Amygdala (tissue), 56 donors: ENCODE data around the gene FHDC1.
A peak's percentile ranks its signal among the peaks of the same experiment; 100 is the strongest.

Source experiments
- DNase-seq, 56 donors: peaks; one replicate each; lab custom pipeline; 2025; lab: John Stamatoyannopoulos, UW

FHDC1 gene

GRCh38 chr4:152936446-152937335 is 568 bp downstream of the FHDC1 start:
- DNase-seq: peak in 6 of 56 donors; percentile 2 to 33 (median 16)

GRCh38 chr4:152937336-152938236 is 1.5 kb downstream of the FHDC1 start:
- peak in 11 of 56 donors; percentile 4 to 37 (median 20) for DNase-seq

- DNase-seq: peak in 3 of 56 donors; percentile 6 to 16 (median 8)
Measured at GRCh38 chr4:152938237-152938947, 2.3 kb downstream of the FHDC1 start.

GRCh38 chr4:152939621-152940020 is 3.5 kb downstream of the FHDC1 start:
- DNase-seq: no peak

GRCh38 chr4:152940461-152940860 is 4.3 kb downstream of the FHDC1 start:
- DNase-seq: no peak

GRCh38 chr4:152941411-152941810 is 5.3 kb downstream of the FHDC1 start:
- DNase-seq: no peak

- no peak for DNase-seq
Measured at GRCh38 chr4:152942346-152942745, 6.2 kb downstream of the FHDC1 start.

- no peak for DNase-seq
Measured at GRCh38 chr4:152943672-152944071, 7.5 kb downstream of the FHDC1 start.

GRCh38 chr4:152944666-152945320 is 8.7 kb downstream of the FHDC1 start:
- DNase-seq: no peak

- no peak for DNase-seq
Measured at GRCh38 chr4:152945639-152946038, 9.5 kb downstream of the FHDC1 start.

- DNase-seq: no peak
Measured at GRCh38 chr4:152946446-152946845, 10.3 kb downstream of the FHDC1 start.

GRCh38 chr4:152947311-152947710 is 11.2 kb downstream of the FHDC1 start:
- no peak for DNase-seq

- DNase-seq: no peak
Measured at GRCh38 chr4:152949930-152950329, 13.8 kb downstream of the FHDC1 start.

GRCh38 chr4:152950402-152951274 is 14.5 kb downstream of the FHDC1 start:
- no peak for DNase-seq

- DNase-seq: no peak
Measured at GRCh38 chr4:152951348-152951747, 15.2 kb downstream of the FHDC1 start.

- DNase-seq: no peak
Measured at GRCh38 chr4:152953514-152953913, 17.4 kb downstream of the FHDC1 start.

- no peak for DNase-seq
Measured at GRCh38 chr4:152954741-152955140, 18.6 kb downstream of the FHDC1 start.

- no peak for DNase-seq
Measured at GRCh38 chr4:152956147-152956546, 20.0 kb downstream of the FHDC1 start.
